OCI-LY1 (cell line): Measurements from ENCODE around the gene NOM1.

Source experiments
- CTCF ChIP-seq: fragments of 200-600 bp; sonication (generic), shearing (Covaris generic); IDR thresholded peaks from 2 replicates; pipeline ENCODE4 v1.5.1; 2017; ENCODE audit warnings: mild to moderate bottlenecking, antibody characterized with exemption, low read length, moderate library complexity, mixed read lengths
- EZH2 ChIP-seq: fragments of 200-600 bp; sonication (generic), shearing (Covaris generic); IDR thresholded peaks from 2 replicates; pipeline ENCODE4 v1.8.0; 2017; ENCODE audit warnings: borderline replicate concordance, mixed run types, mild to moderate bottlenecking, antibody characterized with exemption, low read length, moderate library complexity, mixed read lengths

DNA sequence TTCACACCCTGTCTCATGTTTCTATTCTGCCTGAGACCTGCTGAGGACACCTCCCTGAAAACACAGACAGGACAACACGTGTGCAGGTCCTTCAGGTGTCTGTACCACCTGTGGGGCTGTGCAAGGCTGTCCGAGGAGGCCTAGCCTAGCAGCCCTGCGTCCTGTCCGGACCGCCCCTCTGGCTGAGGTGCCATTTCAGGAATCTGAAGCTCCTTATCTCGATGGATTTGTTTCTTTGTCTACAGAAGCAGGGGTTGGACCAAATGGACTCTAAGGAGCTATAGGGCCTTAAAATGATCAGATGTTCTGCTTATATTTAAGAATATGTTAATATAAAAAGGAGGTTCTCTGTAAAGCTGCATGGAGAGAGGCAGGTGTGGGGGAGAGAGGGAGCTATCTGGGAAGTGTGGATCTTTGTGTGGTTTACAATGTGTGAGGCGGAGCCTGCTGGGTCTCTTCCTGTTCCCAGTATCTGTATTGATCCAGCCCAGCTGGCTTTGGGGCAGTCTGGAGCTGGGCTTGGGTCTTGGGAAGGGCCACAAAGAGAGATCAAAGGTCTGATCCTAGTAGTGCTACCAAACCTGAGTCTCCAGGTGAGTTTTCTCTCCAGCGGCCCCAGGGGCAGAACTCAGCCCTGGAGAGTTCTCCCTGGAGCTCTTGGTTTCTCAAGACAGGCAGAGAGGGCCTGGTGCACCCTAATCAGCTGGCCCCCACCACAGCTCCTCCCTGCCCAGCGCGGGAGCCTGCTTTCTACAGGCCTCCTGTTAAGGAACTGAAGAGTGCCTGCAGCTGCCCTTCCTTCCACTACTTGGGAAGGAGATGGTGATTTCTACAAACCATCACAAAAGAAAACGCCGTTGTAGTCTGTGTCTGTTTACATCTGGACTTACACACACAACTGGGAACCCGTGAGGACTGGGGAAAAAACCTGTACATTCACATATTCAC, 64.4 kb downstream of the NOM1 start:
- TF ChIP-seq EZH2 (no peak), CTCF (no peak)
